ENCODE results near the gene MIPOL1.

The MIPOL1 gene

DNA sequence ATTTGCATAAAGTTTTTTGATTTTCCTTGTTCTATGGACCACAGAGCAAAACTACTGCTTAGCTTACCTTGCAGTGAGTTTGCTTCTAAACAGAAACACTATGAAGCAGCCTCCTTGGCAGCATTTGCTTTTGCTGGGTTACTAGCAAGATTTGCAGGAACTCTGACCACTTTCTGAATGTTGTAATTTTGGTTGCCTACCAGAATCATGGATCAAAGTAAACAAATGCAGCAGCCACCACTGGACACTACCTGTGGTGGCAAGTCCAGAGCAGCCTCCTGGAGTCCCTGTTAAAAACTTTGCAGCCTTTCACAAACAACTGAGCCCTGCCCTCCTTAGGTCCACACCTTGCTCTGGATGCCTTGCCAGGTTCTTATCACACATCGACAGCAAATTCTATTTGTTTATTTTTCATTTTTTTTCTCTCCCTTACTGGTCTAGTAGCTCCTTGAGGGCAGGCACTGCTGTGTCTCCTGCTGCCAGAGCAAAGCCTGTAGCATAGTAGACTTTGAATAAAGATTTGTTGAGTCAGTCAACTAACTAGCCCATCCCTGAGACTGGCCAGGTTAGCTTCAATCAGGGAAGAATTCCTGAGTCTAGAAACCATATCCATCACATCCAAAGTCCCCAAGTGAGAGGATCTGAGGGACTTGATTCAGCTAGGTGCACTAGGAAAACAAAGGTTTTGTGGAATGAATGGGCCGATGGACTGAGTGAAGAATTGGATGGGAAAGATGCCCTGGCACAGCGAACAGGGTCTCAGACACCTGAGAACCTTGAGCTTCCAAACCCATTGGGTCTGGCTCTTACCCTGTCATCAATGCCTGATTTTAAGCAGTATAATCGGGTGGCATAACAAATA, 403.4 kb downstream of the MIPOL1 start:
- DNase-seq = no peak

DNA sequence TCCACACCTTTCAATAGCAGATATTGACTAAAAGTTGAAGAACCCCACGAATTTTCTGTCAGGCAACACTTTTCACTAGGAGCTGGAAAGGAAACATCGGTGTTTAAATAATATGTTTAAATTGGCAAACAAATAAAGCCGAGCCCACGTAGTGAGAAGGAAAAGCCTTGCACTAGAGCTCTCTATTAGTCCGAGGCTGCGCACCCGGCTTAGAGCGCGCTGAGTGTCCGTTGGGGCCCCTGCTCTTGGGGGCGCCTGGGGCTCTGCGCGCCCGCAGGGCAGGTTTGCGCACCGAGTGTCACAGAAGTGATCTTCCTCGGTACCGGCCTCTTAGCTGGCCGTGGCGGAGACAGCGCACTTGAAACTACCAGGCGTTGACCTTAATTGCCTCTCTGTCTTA, 404.1 kb downstream of the MIPOL1 start:
- DNase-seq = no peak

Measured in inflammatory macrophage treated with lipopolysaccharide for 1 hour (primary cell).